Esophagus muscularis mucosa (tissue), 4 donors: ENCODE results near the gene KAT2B. TPM values are rescaled to one million over a fixed set of nuclear protein-coding genes. Genes with fewer than 3 reads are reported as not detected.

Experiments used
- DNase-seq: peaks from one replicate; pipeline ENCODE4 v3.0.0-alpha.2; 2017; ENCODE audit errors: extremely low spot score
- H3K27ac ChIP-seq, 4 donors: fragments of 200-600 bp; sonication (generic); replicated peaks in 1 of 4; 1 replicate in 3 of 4; 2 replicates in 1 of 4; pipeline ENCODE4 v1.5.1; 2016 to 2019; ENCODE audit warnings: mild to moderate bottlenecking in 1 of 4
- H3K27me3 ChIP-seq, 4 donors: fragments of 200-600 bp; sonication (generic); one replicate each; pipeline versions ENCODE4 v1.5.1 to v1.6.0; 2016 to 2019
- H3K36me3 ChIP-seq, 4 donors: fragments of 200-600 bp; sonication (generic); one replicate each; pipeline ENCODE4 v1.5.1; 2016 to 2019
- H3K4me1 ChIP-seq, 4 donors: fragments of 200-600 bp; sonication (generic); one replicate each; pipeline ENCODE4 v1.5.1; 2016 to 2019
- H3K4me3 ChIP-seq, 4 donors: fragments of 200-600 bp; sonication (generic); 1 replicate in 2 of 4; 2 replicates in 2 of 4; pipeline ENCODE4 v1.5.1; 2016 to 2019; ENCODE audit warnings: mild to moderate bottlenecking in 4 of 4, moderate library complexity in 1 of 4
- H3K9me3 ChIP-seq, 4 donors: fragments of 200-600 bp; sonication (generic); 1 replicate in 3 of 4; 2 replicates in 1 of 4; pipeline ENCODE4 v1.5.1; 2016 to 2019
- CTCF ChIP-seq, 3 experiments: fragments of 200-600 bp in 2 of 3; fragments of 450-650 bp in 1 of 3; sonication (generic) in 2 of 3; IDR thresholded peaks; one replicate each; pipeline ENCODE4 v1.5.1; 2017 to 2019; ENCODE audit warnings: antibody characterized with exemption in 3 of 3, mild to moderate bottlenecking in 2 of 3, moderate library complexity in 1 of 3
- EP300 ChIP-seq: sonication (generic); formaldehyde crosslinking; IDR thresholded peaks from one replicate; pipeline ENCODE4 v1.6.1; 2017; ENCODE audit warnings: antibody characterized with exemption
- POLR2A ChIP-seq: fragments of 450-650 bp; IDR thresholded peaks from one replicate; pipeline ENCODE4 v1.6.1; 2017; ENCODE audit warnings: antibody characterized with exemption, moderate library complexity, mild to moderate bottlenecking, low read depth
- POLR2AphosphoS5 ChIP-seq, 2 donors: sonication (generic); formaldehyde crosslinking; IDR thresholded peaks; one replicate each; pipeline ENCODE4 v1.6.1; 2017; ENCODE audit warnings: antibody characterized with exemption in 2 of 2
- whole genome bisulfite sequencing: methylation state at CpG from one replicate; pipeline ENCODE4 v1.1.5; 2018; 5-methylcytosine and 5-hydroxymethylcytosine counted together
- intact Hi-C: fragments of 100-400 bp; cut with DNase I; formaldehyde crosslinking; loops from one replicate; pipeline ENCODE4 v1.15.1; 2023
- total RNA-seq, 4 donors: library from RNA; depleted of rRNA; stranded (reverse); fragments of >200 nt; gene quantifications; one replicate each; pipeline versions ENCODE4 v1.1.0 to v1.2.1, GENCODE V29; 2016

The KAT2B gene
- total RNA-seq, 4 donors from 2014 or later: 37.8 to 58.5 (median 49.5) TPM

GRCh38 chr3:20141851-20142250 lies 101.6 kb downstream of the KAT2B start:
- H3K36me3 ChIP-seq: peaks cover 4 to 22% (median 14%) of the 10 kb centered on the region in 4 donors
- no peak for DNase-seq

GRCh38 chr3:20142517-20142916 lies 102.3 kb downstream of the KAT2B start:
- H3K27ac ChIP-seq: peak overlapping the region; percentile 52 to 72 (median 63)
- peaks cover 5 to 28% (median 21%) of the 10 kb centered on the region in 4 donors for H3K4me1 ChIP-seq
- no peaks in the 10 kb centered on the region for H3K9me3 ChIP-seq
- intact Hi-C loops: no loop called here
- no peak for DNase-seq
- TF ChIP-seq POLR2A (no peak), POLR2AphosphoS5 (IDR thresholded peaks at IDR 0.05) (no peak), CTCF (IDR thresholded peaks at IDR 0.05) (no peak), EP300 (no peak)
- 95% methylated on average over 4 of the region's 4 CpGs for WGBS
- peaks cover 3 to 19% (median 11%) of the 10 kb centered on the region in 4 donors for H3K36me3 ChIP-seq
- no peaks in the 10 kb centered on the region for H3K27me3 ChIP-seq
- H3K4me3 ChIP-seq: no peak overlapping the region

More at GRCh38 chr3:20141851-20142250, 101.6 kb downstream of the KAT2B start:
- Histone ChIP-seq H3K4me1 (peaks cover 5 to 23% (median 20%) of the 10 kb centered on the region in 4 donors), H3K27ac (peak overlapping the region; percentile 52 to 72 (median 63)), H3K27me3 (no peaks in the 10 kb centered on the region), H3K9me3 (no peaks in the 10 kb centered on the region), H3K4me3 (peak overlapping the region in 1 of 4 donors; percentile 1)
- intact Hi-C loops: no loop called here
- 21% methylated on average over 7 of the region's 7 CpGs for WGBS
- TF ChIP-seq CTCF (IDR thresholded peaks at IDR 0.05): peak in 1 of 3 experiments; percentile 26
- TF ChIP-seq POLR2A: no peak
- TF ChIP-seq POLR2AphosphoS5 (IDR thresholded peaks at IDR 0.05): peak; percentile 53 to 86
- TF ChIP-seq EP300: no peak

- Histone ChIP-seq H3K27ac (no peak overlapping the region), H3K27me3 (no peaks in the 10 kb centered on the region), H3K9me3 (no peaks in the 10 kb centered on the region), H3K36me3 (peaks cover 0 to 29% (median 15%) of the 10 kb centered on the region in 4 donors), H3K4me3 (no peak overlapping the region), H3K4me1 (peaks cover 5 to 29% (median 21%) of the 10 kb centered on the region in 4 donors)
- no peak for DNase-seq
- intact Hi-C loops: no loop called here
- TF ChIP-seq EP300 (no peak), POLR2A (no peak), POLR2AphosphoS5 (IDR thresholded peaks at IDR 0.05) (no peak), CTCF (IDR thresholded peaks at IDR 0.05) (no peak)
- 91% methylated on average over 2 of the region's 2 CpGs for WGBS
Observed at GRCh38 chr3:20143519-20143918, 103.3 kb downstream of the KAT2B start.

- WGBS: 81% methylated on average over 2 of the region's 2 CpGs
- DNase-seq: no peak
- H3K27ac ChIP-seq: no peak overlapping the region
- intact Hi-C loops: loop anchor here (5.0 kb wide), 1 partner anchor 109 kb away; no protein-coding TSS in a partner anchor
- peaks cover 0 to 35% (median 20%) of the 10 kb centered on the region in 4 donors for H3K36me3 ChIP-seq
- no peak overlapping the region for H3K4me3 ChIP-seq
- no peaks in the 10 kb centered on the region for H3K9me3 ChIP-seq
- peaks cover 5 to 29% (median 19%) of the 10 kb centered on the region in 4 donors for H3K4me1 ChIP-seq
- no peaks in the 10 kb centered on the region for H3K27me3 ChIP-seq
- no peak for TF ChIP-seq CTCF (IDR thresholded peaks at IDR 0.05)
- TF ChIP-seq EP300: no peak
- TF ChIP-seq POLR2A: no peak
- TF ChIP-seq POLR2AphosphoS5 (IDR thresholded peaks at IDR 0.05): no peak
Observed at GRCh38 chr3:20145874-20146273, 105.6 kb downstream of the KAT2B start.

GRCh38 chr3:20146301-20146700 lies 106.1 kb downstream of the KAT2B start:
- no peak for DNase-seq
- TF ChIP-seq POLR2A (no peak), POLR2AphosphoS5 (IDR thresholded peaks at IDR 0.05) (no peak), CTCF (IDR thresholded peaks at IDR 0.05) (no peak), EP300 (no peak)
- Histone ChIP-seq H3K27me3 (no peaks in the 10 kb centered on the region), H3K27ac (no peak overlapping the region), H3K36me3 (peaks cover 0 to 35% (median 20%) of the 10 kb centered on the region in 4 donors), H3K9me3 (no peaks in the 10 kb centered on the region), H3K4me1 (peaks cover 5 to 29% (median 15%) of the 10 kb centered on the region in 4 donors), H3K4me3 (no peak overlapping the region)
- intact Hi-C loops: loop anchor here (5.0 kb wide), 1 partner anchor 109 kb away; no protein-coding TSS in a partner anchor
- WGBS: 79% methylated on average over 8 of the region's 8 CpGs
